IPS-18c (cell line): Measurements from ENCODE around the gene WSCD1.

Source experiments
- H3K4me3 ChIP-seq: 2 replicates; pipeline ENCODE4 v1.7.0; 2013; ENCODE audit warnings: low read depth, mild to moderate bottlenecking, low read length, moderate library complexity; ENCODE audit not compliant: insufficient read depth
- H3K9me3 ChIP-seq: one replicate; pipeline ENCODE4 v1.6.1; 2013; ENCODE audit warnings: mild to moderate bottlenecking, low read length, moderate library complexity; ENCODE audit not compliant: control insufficient read depth, insufficient read depth

Gene WSCD1

GRCh38 chr17:6160911-6161855 is 91.0 kb downstream of the WSCD1 start:
- no peaks in the 10 kb centered on the region for H3K9me3 ChIP-seq

GRCh38 chr17:6162216-6162615 is 92.0 kb downstream of the WSCD1 start:
- H3K4me3 ChIP-seq = no peak overlapping the region
- no peaks in the 10 kb centered on the region for H3K9me3 ChIP-seq

More at GRCh38 chr17:6160911-6161855, 91.0 kb downstream of the WSCD1 start:
- no peak overlapping the region for H3K4me3 ChIP-seq

- no peaks in the 10 kb centered on the region for H3K9me3 ChIP-seq
- no peak overlapping the region for H3K4me3 ChIP-seq
These were observed 92.7 kb downstream of the WSCD1 start for GRCh38 chr17:6162892-6163291.

GRCh38 chr17:6163612-6164333 is 93.6 kb downstream of the WSCD1 start:
- Histone ChIP-seq H3K9me3 (no peaks in the 10 kb centered on the region), H3K4me3 (no peak overlapping the region)

- Histone ChIP-seq H3K4me3 (no peak overlapping the region), H3K9me3 (no peaks in the 10 kb centered on the region)
These were observed 94.8 kb downstream of the WSCD1 start for GRCh38 chr17:6164996-6165395.

- Histone ChIP-seq H3K4me3 (no peak overlapping the region), H3K9me3 (no peaks in the 10 kb centered on the region)
These were observed 95.6 kb downstream of the WSCD1 start for GRCh38 chr17:6165806-6166205.

GRCh38 chr17:6166492-6167179 is 96.5 kb downstream of the WSCD1 start:
- H3K9me3 ChIP-seq = no peaks in the 10 kb centered on the region
- H3K4me3 ChIP-seq = no peak overlapping the region

GRCh38 chr17:6168296-6168695 is 98.1 kb downstream of the WSCD1 start:
- H3K9me3 ChIP-seq = no peaks in the 10 kb centered on the region
- H3K4me3 ChIP-seq = no peak overlapping the region

- Histone ChIP-seq H3K4me3 (no peak overlapping the region), H3K9me3 (no peaks in the 10 kb centered on the region)
These were observed 100.2 kb downstream of the WSCD1 start for GRCh38 chr17:6170349-6170748.

- Histone ChIP-seq H3K4me3 (no peak overlapping the region), H3K9me3 (no peaks in the 10 kb centered on the region)
These were observed 102.6 kb downstream of the WSCD1 start for GRCh38 chr17:6172642-6173330.

GRCh38 chr17:6173653-6174052 is 103.5 kb downstream of the WSCD1 start:
- H3K4me3 ChIP-seq = no peak overlapping the region
- no peaks in the 10 kb centered on the region for H3K9me3 ChIP-seq
